ENCODE measurements around the gene INKA2.

The INKA2 gene

GRCh38 chr1:111690306-111690617, 48.9 kb downstream of the INKA2 start:
- no peak overlapping the region for H3K27ac Mint-ChIP-seq
- H3K4me3 Mint-ChIP-seq, result no peak overlapping the region
- H3K4me1 Mint-ChIP-seq (ENCODE audit: low read depth), result peaks cover 33% of the 10 kb centered on the region
- H3K36me3 Mint-ChIP-seq (ENCODE audit: low read depth), result peaks cover 55% of the 10 kb centered on the region
- peaks cover 3% of the 10 kb centered on the region for H3K9me3 Mint-ChIP-seq
- no peak for DNase-seq (ENCODE audit: low spot score)
- no peaks in the 10 kb centered on the region for H3K27me3 Mint-ChIP-seq (ENCODE audit: low read depth)

All from T-helper 2 cell treated with Interferon-gamma antibody and Interleukin-4, amounts not matched to agents 5 μg/mL and 100 μg/mL, for 36 hours (primary cell).